ENCODE data around the gene ABCB8.

DNA sequence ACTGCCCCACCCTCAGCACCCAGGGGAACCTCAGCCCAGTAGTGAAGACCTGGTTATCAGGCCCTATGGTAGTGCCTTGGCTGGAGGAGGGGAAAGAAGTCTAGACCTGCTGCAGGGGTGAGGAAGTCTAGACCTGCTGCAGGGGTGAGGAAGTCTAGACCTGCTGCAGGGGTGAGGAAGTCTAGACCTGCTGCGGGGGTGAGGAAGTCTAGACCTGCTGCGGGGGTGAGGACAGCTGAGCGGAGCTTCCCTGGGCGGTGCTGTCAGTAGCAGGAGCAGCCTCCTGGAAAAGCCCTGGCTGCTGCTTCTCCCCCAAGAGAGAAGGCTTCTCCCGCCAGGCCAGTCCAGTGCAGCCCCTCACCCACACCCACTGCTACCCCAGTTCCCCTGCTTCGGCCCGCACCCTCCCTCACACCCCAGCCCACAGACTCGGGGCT, 31.2 kb upstream of the ABCB8 start:
- TF ChIP-seq, protein P1, sequence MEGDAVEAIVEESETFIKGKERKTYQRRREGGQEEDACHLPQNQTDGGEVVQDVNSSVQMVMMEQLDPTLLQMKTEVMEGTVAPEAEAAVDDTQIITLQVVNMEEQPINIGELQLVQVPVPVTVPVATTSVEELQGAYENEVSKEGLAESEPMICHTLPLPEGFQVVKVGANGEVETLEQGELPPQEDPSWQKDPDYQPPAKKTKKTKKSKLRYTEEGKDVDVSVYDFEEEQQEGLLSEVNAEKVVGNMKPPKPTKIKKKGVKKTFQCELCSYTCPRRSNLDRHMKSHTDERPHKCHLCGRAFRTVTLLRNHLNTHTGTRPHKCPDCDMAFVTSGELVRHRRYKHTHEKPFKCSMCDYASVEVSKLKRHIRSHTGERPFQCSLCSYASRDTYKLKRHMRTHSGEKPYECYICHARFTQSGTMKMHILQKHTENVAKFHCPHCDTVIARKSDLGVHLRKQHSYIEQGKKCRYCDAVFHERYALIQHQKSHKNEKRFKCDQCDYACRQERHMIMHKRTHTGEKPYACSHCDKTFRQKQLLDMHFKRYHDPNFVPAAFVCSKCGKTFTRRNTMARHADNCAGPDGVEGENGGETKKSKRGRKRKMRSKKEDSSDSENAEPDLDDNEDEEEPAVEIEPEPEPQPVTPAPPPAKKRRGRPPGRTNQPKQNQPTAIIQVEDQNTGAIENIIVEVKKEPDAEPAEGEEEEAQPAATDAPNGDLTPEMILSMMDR (IDR thresholded peaks at IDR 0.05), result no peak
- no peak for TF ChIP-seq EZH2phosphoT487 (IDR thresholded peaks at IDR 0.05)

Data from neural progenitor cell (in vitro differentiated cells).